Glutamatergic neuron (in vitro differentiated cells): ENCODE data around the gene CAPN2. TPM values are rescaled to one million over a fixed set of nuclear protein-coding genes. Genes with fewer than 3 reads are reported as not detected.

ENCODE experiments used
- DNase-seq: peaks from one replicate; pipeline ENCODE4 v3.0.0; 2022
- H3K27ac Mint-ChIP-seq: one replicate; pipeline ENCODE4 v1.8.0; 2020; ENCODE audit warnings: mild to moderate bottlenecking, mixed read lengths, inconsistent platforms; ENCODE audit not compliant: unreplicated experiment
- H3K27me3 Mint-ChIP-seq: one replicate; pipeline ENCODE4 v1.8.0; 2020; ENCODE audit warnings: mild to moderate bottlenecking, moderate library complexity, mixed read lengths, inconsistent platforms; ENCODE audit not compliant: unreplicated experiment
- H3K36me3 Mint-ChIP-seq: one replicate; pipeline ENCODE4 v1.8.0; 2020; ENCODE audit warnings: mild to moderate bottlenecking, mixed read lengths, inconsistent platforms; ENCODE audit not compliant: unreplicated experiment
- H3K4me1 Mint-ChIP-seq: one replicate; pipeline ENCODE4 v1.8.0; 2020; ENCODE audit warnings: mild to moderate bottlenecking, low read depth, mixed read lengths, inconsistent platforms; ENCODE audit not compliant: unreplicated experiment
- H3K4me3 Mint-ChIP-seq: one replicate; pipeline ENCODE4 v1.8.0; 2020; ENCODE audit warnings: mild to moderate bottlenecking, mixed read lengths, inconsistent platforms; ENCODE audit not compliant: unreplicated experiment
- H3K9me3 Mint-ChIP-seq: one replicate; pipeline ENCODE4 v1.8.0; 2020; ENCODE audit warnings: mild to moderate bottlenecking, moderate library complexity, mixed read lengths, inconsistent platforms; ENCODE audit not compliant: unreplicated experiment
- CTCF ChIP-seq: fragments of 200-600 bp; sonication (generic); IDR thresholded peaks from one replicate; pipeline ENCODE4 v1.5.0; 2021; ENCODE audit not compliant: partially characterized antibody, unreplicated experiment
- total RNA-seq: library from RNA; stranded (reverse); fragmentation: NEBNext Ultra II Directional; extraction: Animal tissue kit (Norgen Biotek cat#: 25700); gene quantifications from one replicate; pipeline ENCODE4 v1.2.1, GENCODE V29; 2021; ENCODE audit not compliant: unreplicated experiment

CAPN2 gene
- total RNA-seq, 1 donor from 2014 or later = 25.6 TPM

GRCh38 chr1:223755992-223756775 lies 43.8 kb downstream of the CAPN2 start:
- no peaks in the 10 kb centered on the region for H3K9me3 Mint-ChIP-seq
- no peak overlapping the region for H3K27ac Mint-ChIP-seq
- H3K36me3 Mint-ChIP-seq = peaks cover 3% of the 10 kb centered on the region
- no peak overlapping the region for H3K4me3 Mint-ChIP-seq
- DNase-seq = no peak
- no peak for TF ChIP-seq CTCF
- no peaks in the 10 kb centered on the region for H3K4me1 Mint-ChIP-seq
- H3K27me3 Mint-ChIP-seq = no peaks in the 10 kb centered on the region

GRCh38 chr1:223756806-223757700 lies 44.7 kb downstream of the CAPN2 start:
- DNase-seq = no peak
- H3K27me3 Mint-ChIP-seq = no peaks in the 10 kb centered on the region
- no peaks in the 10 kb centered on the region for H3K36me3 Mint-ChIP-seq
- no peak overlapping the region for H3K27ac Mint-ChIP-seq
- no peaks in the 10 kb centered on the region for H3K9me3 Mint-ChIP-seq
- TF ChIP-seq CTCF = no peak
- H3K4me3 Mint-ChIP-seq = no peak overlapping the region
- no peaks in the 10 kb centered on the region for H3K4me1 Mint-ChIP-seq

- H3K9me3 Mint-ChIP-seq = no peaks in the 10 kb centered on the region
- DNase-seq = no peak
- H3K4me1 Mint-ChIP-seq = no peaks in the 10 kb centered on the region
- no peaks in the 10 kb centered on the region for H3K36me3 Mint-ChIP-seq
- no peak overlapping the region for H3K27ac Mint-ChIP-seq
- no peak overlapping the region for H3K4me3 Mint-ChIP-seq
- no peaks in the 10 kb centered on the region for H3K27me3 Mint-ChIP-seq
- no peak for TF ChIP-seq CTCF
Observed at GRCh38 chr1:223758734-223759133, 46.4 kb downstream of the CAPN2 start.

- Mint-ChIP-seq H3K4me3 (no peak overlapping the region), H3K4me1 (no peaks in the 10 kb centered on the region), H3K9me3 (no peaks in the 10 kb centered on the region), H3K36me3 (no peaks in the 10 kb centered on the region), H3K27ac (no peak overlapping the region), H3K27me3 (no peaks in the 10 kb centered on the region)
- TF ChIP-seq CTCF = no peak
- DNase-seq = no peak
Observed at GRCh38 chr1:223759273-223759672, 46.9 kb downstream of the CAPN2 start.

GRCh38 chr1:223760833-223761232 lies 48.5 kb downstream of the CAPN2 start:
- DNase-seq = no peak
- H3K27me3 Mint-ChIP-seq = no peaks in the 10 kb centered on the region
- no peak for TF ChIP-seq CTCF
- H3K4me3 Mint-ChIP-seq = no peak overlapping the region
- H3K4me1 Mint-ChIP-seq = no peaks in the 10 kb centered on the region
- no peaks in the 10 kb centered on the region for H3K9me3 Mint-ChIP-seq
- H3K27ac Mint-ChIP-seq = no peak overlapping the region
- no peaks in the 10 kb centered on the region for H3K36me3 Mint-ChIP-seq
